ENCODE measurements around the gene ATAD2B. TPM values are rescaled to one million over a fixed set of nuclear protein-coding genes. Genes with fewer than 3 reads are reported as not detected.

The ATAD2B gene
- total RNA-seq, 2 experiments from 2014 or later, result 11.9 to 12.3 TPM

DNA sequence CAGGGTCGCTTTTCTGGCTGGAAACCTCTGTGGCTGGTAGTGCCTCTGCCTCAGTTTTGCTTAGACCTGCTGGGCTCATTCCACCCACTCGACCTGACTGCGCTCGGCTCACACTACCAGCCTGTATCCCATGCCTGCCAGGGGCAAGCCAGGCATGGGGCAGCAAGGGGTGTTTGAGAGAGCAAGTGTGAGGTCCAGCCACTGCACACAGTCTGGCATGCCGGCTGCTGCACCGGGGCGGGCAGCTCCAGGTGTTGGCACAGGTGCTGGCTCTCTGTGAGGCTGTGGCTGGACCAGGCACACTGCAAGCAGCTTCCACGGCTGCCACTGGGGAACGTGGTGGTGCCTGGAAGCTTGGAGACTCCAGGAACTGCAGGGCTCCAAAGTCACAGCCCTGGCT is 90.9 kb downstream of the ATAD2B start:
- H3K4me1 Mint-ChIP-seq, result no peaks in the 10 kb centered on the region
- H3K9me3 Mint-ChIP-seq, result peaks cover 3% of the 10 kb centered on the region
- H3K4me3 Mint-ChIP-seq, result no peak overlapping the region
- H3K36me3 Mint-ChIP-seq, result peaks cover 9% of the 10 kb centered on the region
- H3K27ac Mint-ChIP-seq, result no peak overlapping the region
- DNase-seq, result no peak
- no peaks in the 10 kb centered on the region for H3K27me3 Mint-ChIP-seq

- no peaks in the 10 kb centered on the region for H3K4me1 Mint-ChIP-seq
- H3K9me3 Mint-ChIP-seq, result peaks cover 1% of the 10 kb centered on the region
- no peak overlapping the region for H3K27ac Mint-ChIP-seq
- DNase-seq, result no peak
- no peak overlapping the region for H3K4me3 Mint-ChIP-seq
- H3K27me3 Mint-ChIP-seq, result no peaks in the 10 kb centered on the region
- peaks cover 6% of the 10 kb centered on the region for H3K36me3 Mint-ChIP-seq
Observed at GRCh38 chr2:23835423-23835822, 91.5 kb downstream of the ATAD2B start.

DNA sequence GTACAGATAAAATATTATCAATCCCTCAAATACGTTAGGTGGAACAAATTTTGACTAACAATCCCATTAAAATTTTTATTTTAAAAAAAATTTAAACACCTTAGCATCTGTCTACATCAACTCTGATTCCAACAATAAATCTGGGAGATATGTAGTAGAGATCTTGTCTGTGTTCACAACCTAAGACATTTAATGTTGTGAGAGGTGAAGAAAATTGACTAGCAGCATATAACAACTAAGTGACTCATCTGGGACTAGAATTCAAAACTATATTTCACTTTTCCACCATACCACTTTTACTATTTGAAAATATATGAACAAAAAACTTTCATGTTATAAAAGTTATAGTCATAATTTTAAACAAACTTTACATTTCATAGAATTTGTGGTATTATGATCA is 97.9 kb downstream of the ATAD2B start:
- no peak overlapping the region for H3K4me3 Mint-ChIP-seq
- H3K27me3 Mint-ChIP-seq, result no peaks in the 10 kb centered on the region
- H3K36me3 Mint-ChIP-seq, result no peaks in the 10 kb centered on the region
- DNase-seq, result no peak
- no peak overlapping the region for H3K27ac Mint-ChIP-seq
- H3K9me3 Mint-ChIP-seq, result no peaks in the 10 kb centered on the region
- peaks cover 14% of the 10 kb centered on the region for H3K4me1 Mint-ChIP-seq

- no peak overlapping the region for H3K27ac Mint-ChIP-seq
- no peak overlapping the region for H3K4me3 Mint-ChIP-seq
- H3K36me3 Mint-ChIP-seq, result no peaks in the 10 kb centered on the region
Observed at GRCh38 chr2:23828256-23828980, 98.5 kb downstream of the ATAD2B start.

DNA sequence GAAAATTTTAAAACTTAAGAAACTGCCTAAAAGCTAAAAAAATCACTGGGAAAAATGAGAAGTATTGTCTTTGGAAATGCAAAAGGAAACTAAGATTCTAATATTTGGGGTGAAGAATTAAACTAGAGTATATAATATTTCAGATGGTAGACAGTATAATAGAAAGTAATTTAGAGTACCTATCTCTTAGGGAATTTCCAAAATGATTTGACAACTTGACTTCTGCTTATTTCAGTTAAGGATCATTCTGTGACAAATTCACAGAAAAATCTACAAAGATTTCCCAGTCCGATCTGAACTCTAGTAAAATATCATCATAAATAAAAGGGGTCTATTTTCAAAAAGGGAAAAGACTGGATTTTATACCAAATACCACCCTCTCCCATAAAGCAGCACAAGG is 99.6 kb downstream of the ATAD2B start:
- peaks cover 14% of the 10 kb centered on the region for H3K4me1 Mint-ChIP-seq
- H3K9me3 Mint-ChIP-seq, result no peaks in the 10 kb centered on the region
- H3K36me3 Mint-ChIP-seq, result no peaks in the 10 kb centered on the region
- H3K27me3 Mint-ChIP-seq, result no peaks in the 10 kb centered on the region
- H3K27ac Mint-ChIP-seq, result peak overlapping the region; percentile 42
- DNase-seq, result no peak
- H3K4me3 Mint-ChIP-seq, result no peak overlapping the region

More at GRCh38 chr2:23828256-23828980, 98.5 kb downstream of the ATAD2B start:
- Mint-ChIP-seq H3K9me3 (no peaks in the 10 kb centered on the region), H3K4me1 (peaks cover 14% of the 10 kb centered on the region), H3K27me3 (no peaks in the 10 kb centered on the region)
- no peak for DNase-seq

GRCh38 chr2:23826771-23827170 is 100.2 kb downstream of the ATAD2B start:
- H3K9me3 Mint-ChIP-seq, result no peaks in the 10 kb centered on the region
- no peaks in the 10 kb centered on the region for H3K36me3 Mint-ChIP-seq
- peak overlapping the region; percentile 42 for H3K27ac Mint-ChIP-seq
- peaks cover 14% of the 10 kb centered on the region for H3K4me1 Mint-ChIP-seq
- no peaks in the 10 kb centered on the region for H3K27me3 Mint-ChIP-seq
- no peak overlapping the region for H3K4me3 Mint-ChIP-seq
- no peak for DNase-seq

- DNase-seq, result no peak
- Mint-ChIP-seq H3K27ac (no peak overlapping the region), H3K9me3 (no peaks in the 10 kb centered on the region), H3K36me3 (no peaks in the 10 kb centered on the region), H3K27me3 (no peaks in the 10 kb centered on the region), H3K4me1 (peaks cover 14% of the 10 kb centered on the region), H3K4me3 (no peak overlapping the region)
Observed at GRCh38 chr2:23826040-23826439, 100.9 kb downstream of the ATAD2B start.

- Mint-ChIP-seq H3K9me3 (no peaks in the 10 kb centered on the region), H3K36me3 (no peaks in the 10 kb centered on the region), H3K4me3 (no peak overlapping the region), H3K27ac (no peak overlapping the region), H3K4me1 (peaks cover 14% of the 10 kb centered on the region), H3K27me3 (no peaks in the 10 kb centered on the region)
- DNase-seq, result no peak
Observed at GRCh38 chr2:23824777-23825212, 102.1 kb downstream of the ATAD2B start.

DNA sequence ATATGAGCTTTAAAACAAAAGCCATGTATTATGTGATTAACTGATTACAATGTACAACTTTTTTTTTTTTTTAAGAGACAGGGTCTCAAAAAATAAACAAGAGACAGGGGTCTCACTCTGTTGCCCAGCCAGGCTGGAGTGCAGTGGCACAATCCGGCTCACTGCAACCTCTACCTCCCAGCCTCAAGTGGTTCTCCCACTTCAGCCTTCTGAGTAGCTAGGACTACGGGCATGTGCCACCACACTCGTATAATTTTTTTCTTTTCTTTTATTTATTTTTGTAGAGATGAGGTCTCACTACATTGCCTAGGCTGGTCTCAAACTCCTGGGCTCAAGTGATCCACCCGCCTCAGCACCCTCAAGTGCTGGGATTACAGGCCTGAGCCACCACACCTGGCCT is 103.1 kb downstream of the ATAD2B start:
- no peak overlapping the region for H3K27ac Mint-ChIP-seq
- H3K9me3 Mint-ChIP-seq, result no peaks in the 10 kb centered on the region
- H3K27me3 Mint-ChIP-seq, result no peaks in the 10 kb centered on the region
- no peak overlapping the region for H3K4me3 Mint-ChIP-seq
- H3K4me1 Mint-ChIP-seq, result peaks cover 14% of the 10 kb centered on the region
- DNase-seq, result no peak
- no peaks in the 10 kb centered on the region for H3K36me3 Mint-ChIP-seq

- H3K27ac Mint-ChIP-seq, result no peak overlapping the region
Observed at GRCh38 chr2:23814963-23815362, 112.0 kb downstream of the ATAD2B start.

GRCh38 chr2:23813438-23813837 is 113.5 kb downstream of the ATAD2B start:
- H3K27ac Mint-ChIP-seq, result no peak overlapping the region
- H3K27me3 Mint-ChIP-seq, result no peaks in the 10 kb centered on the region
- H3K4me3 Mint-ChIP-seq, result no peak overlapping the region
- H3K9me3 Mint-ChIP-seq, result no peaks in the 10 kb centered on the region
- no peak for DNase-seq
- peaks cover 11% of the 10 kb centered on the region for H3K36me3 Mint-ChIP-seq
- H3K4me1 Mint-ChIP-seq, result peaks cover 3% of the 10 kb centered on the region

More at GRCh38 chr2:23814963-23815362, 112.0 kb downstream of the ATAD2B start:
- H3K27me3 Mint-ChIP-seq, result no peaks in the 10 kb centered on the region
- no peak for DNase-seq
- peaks cover 9% of the 10 kb centered on the region for H3K36me3 Mint-ChIP-seq
- H3K4me1 Mint-ChIP-seq, result peaks cover 2% of the 10 kb centered on the region
- H3K9me3 Mint-ChIP-seq, result no peaks in the 10 kb centered on the region
- no peak overlapping the region for H3K4me3 Mint-ChIP-seq

- no peaks in the 10 kb centered on the region for H3K27me3 Mint-ChIP-seq
- DNase-seq, result no peak
- H3K36me3 Mint-ChIP-seq, result peaks cover 8% of the 10 kb centered on the region
- no peaks in the 10 kb centered on the region for H3K9me3 Mint-ChIP-seq
- no peak overlapping the region for H3K27ac Mint-ChIP-seq
- H3K4me3 Mint-ChIP-seq, result no peak overlapping the region
- H3K4me1 Mint-ChIP-seq, result peaks cover 2% of the 10 kb centered on the region
Observed at GRCh38 chr2:23809150-23809549, 117.8 kb downstream of the ATAD2B start.

DNA sequence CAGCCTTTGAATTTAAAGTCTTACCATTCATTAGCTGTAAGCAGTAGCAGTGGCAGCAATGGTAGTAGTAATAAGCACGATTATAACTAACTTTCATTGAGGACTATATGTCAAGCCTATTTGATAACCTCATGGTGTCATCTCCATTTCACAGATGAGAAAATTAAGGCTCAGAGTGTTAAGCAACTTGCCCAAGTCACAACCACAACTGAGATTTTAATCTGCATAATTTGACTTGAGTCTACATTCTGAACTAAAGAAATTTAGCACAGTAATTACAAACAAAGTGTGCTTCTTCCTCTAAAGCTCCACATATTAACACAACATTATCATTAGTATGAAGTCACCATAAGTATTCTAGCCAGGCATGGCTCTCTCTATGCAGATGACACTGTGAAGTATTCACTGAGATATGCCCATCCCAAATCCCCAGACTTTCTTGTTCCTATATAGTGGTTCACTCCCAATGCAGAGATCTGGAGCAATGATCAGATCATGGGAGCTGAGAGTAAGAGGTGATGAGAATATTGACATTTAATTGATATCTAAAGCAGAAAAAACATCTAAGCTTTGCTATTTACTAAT is 120.2 kb downstream of the ATAD2B start:
- Mint-ChIP-seq H3K9me3 (no peaks in the 10 kb centered on the region), H3K4me3 (no peak overlapping the region), H3K27ac (no peak overlapping the region), H3K27me3 (no peaks in the 10 kb centered on the region), H3K36me3 (peaks cover 8% of the 10 kb centered on the region), H3K4me1 (peaks cover 2% of the 10 kb centered on the region)
- no peak for DNase-seq

DNA sequence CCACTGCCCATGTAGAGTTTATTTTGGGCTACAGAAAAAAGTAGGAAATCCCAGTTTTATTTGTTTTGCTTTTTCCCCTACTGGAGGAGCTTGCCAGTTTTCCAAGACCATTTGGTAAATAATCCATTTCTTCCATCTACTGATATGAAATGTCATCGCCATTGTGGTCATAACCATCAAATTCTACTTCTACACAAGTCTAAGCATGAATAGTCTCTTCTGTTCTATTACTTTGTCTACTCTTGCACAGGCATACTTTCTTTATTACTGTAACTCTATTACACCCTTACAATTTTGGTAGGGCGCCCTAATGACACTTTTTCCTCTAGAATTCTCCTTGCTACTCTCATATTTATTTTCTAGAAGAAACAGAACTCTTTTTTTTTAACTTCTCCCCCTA is 120.7 kb downstream of the ATAD2B start:
- no peak for DNase-seq
- no peak overlapping the region for H3K27ac Mint-ChIP-seq

GRCh38 chr2:23803965-23804542 is 122.9 kb downstream of the ATAD2B start:
- H3K4me1 Mint-ChIP-seq, result peaks cover 3% of the 10 kb centered on the region
- no peak for DNase-seq
- H3K9me3 Mint-ChIP-seq, result no peaks in the 10 kb centered on the region
- H3K36me3 Mint-ChIP-seq, result peaks cover 4% of the 10 kb centered on the region
- H3K27me3 Mint-ChIP-seq, result no peaks in the 10 kb centered on the region
- no peak overlapping the region for H3K27ac Mint-ChIP-seq
- H3K4me3 Mint-ChIP-seq, result no peak overlapping the region

More for the DNA sequence above, 120.7 kb downstream of the ATAD2B start:
- Mint-ChIP-seq H3K4me3 (no peak overlapping the region), H3K27me3 (no peaks in the 10 kb centered on the region), H3K36me3 (peaks cover 8% of the 10 kb centered on the region), H3K4me1 (peaks cover 2% of the 10 kb centered on the region), H3K9me3 (no peaks in the 10 kb centered on the region)
